Measurements from ENCODE around the gene SEPHS1.

SEPHS1 gene

DNA sequence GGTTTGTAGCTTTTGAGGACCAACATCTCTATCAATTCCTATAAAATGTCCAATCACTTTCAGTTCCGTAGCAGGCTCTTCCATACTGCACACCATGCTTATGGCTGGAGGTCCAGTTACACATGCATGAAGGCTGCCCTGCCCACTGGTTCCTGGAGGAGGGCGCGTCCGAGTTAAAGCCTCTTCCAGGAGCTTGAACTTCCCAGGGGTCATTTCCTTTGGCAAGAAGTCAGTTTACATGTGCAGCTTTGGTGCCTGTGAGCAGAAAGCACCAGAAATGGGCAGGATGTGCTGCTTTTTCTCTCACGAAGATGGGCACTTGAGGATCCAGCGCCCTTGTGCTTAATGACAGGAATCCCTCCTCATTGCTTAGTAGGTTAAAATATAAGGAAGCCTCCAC, 30.6 kb downstream of the SEPHS1 start:
- DNase-seq (ENCODE audit: low spot score) (no peak), ATAC-seq (ENCODE audit: low read depth) (no peak)
- Histone ChIP-seq H3K4me3 (ENCODE audit: severe bottlenecking) (no peak overlapping the region), H3K27me3 (ENCODE audit: insufficient read depth, poor library complexity, severe bottlenecking) (no peaks in the 10 kb centered on the region), H3K27ac (ENCODE audit: poor library complexity, severe bottlenecking) (no peak overlapping the region), H3K9me3 (ENCODE audit: severe bottlenecking) (no peaks in the 10 kb centered on the region), H3K36me3 (ENCODE audit: low read depth) (peaks cover 33% of the 10 kb centered on the region), H3K4me1 (ENCODE audit: insufficient read depth, poor library complexity, severe bottlenecking) (no peaks in the 10 kb centered on the region)
- TF ChIP-seq, protein P1, sequence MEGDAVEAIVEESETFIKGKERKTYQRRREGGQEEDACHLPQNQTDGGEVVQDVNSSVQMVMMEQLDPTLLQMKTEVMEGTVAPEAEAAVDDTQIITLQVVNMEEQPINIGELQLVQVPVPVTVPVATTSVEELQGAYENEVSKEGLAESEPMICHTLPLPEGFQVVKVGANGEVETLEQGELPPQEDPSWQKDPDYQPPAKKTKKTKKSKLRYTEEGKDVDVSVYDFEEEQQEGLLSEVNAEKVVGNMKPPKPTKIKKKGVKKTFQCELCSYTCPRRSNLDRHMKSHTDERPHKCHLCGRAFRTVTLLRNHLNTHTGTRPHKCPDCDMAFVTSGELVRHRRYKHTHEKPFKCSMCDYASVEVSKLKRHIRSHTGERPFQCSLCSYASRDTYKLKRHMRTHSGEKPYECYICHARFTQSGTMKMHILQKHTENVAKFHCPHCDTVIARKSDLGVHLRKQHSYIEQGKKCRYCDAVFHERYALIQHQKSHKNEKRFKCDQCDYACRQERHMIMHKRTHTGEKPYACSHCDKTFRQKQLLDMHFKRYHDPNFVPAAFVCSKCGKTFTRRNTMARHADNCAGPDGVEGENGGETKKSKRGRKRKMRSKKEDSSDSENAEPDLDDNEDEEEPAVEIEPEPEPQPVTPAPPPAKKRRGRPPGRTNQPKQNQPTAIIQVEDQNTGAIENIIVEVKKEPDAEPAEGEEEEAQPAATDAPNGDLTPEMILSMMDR (IDR thresholded peaks at IDR 0.05; ENCODE audit: poor library complexity, severe bottlenecking), result no peak

DNA sequence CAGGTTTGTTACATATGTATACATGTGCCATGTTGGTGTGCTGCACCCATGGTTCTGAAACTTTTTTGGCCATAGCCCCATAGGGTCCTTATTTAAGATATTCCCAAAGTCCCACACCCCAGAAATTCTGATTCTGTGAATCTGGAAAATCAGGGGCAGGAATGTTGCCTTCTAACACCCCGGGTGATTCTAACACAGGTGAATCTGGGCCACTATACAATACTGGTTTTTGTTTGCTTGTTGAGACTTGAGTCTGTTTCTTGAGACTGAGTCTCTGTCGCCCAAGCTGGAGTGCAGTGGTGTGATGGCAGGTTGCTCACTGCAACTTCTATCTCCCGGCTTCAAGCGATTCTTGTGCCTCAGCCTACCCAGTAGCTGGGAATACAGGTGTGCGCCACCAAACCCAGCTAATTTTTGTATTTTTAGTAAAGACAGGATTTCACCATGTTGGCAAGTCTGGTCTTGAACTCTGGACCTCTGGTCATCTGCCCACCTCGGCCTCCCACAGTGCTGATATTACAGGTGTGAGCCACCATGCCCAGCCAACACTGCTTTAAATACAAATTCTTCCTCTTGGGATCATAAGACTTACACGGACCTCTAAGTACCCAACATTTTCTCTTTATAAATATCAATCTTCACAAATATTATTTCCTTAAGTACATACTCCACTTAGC, 31.3 kb downstream of the SEPHS1 start:
- no peak; the same call in 2 of the 3 replicates for ATAC-seq (ENCODE audit: low read depth)

DNA sequence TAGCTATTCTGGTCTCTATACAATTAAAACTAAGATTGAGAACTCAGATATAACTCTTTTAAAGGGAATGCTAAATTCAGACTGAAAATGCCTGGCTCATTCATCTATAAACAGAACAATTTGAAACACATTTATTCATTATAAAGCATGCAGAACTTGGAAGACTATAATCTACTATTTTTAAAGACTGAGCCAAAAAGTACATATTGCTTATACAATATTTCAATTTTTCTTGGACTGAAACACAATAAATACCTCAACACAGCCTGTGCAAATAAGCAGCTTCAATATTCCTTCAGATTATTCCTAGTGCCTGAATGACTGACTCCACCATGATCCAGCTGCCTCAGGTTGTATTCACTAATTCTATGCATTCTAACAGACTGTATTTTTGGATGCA, 32.7 kb downstream of the SEPHS1 start:
- DNase-seq (ENCODE audit: low spot score) (no peak), ATAC-seq (ENCODE audit: low read depth) (no peak)
- H3K36me3 ChIP-seq (ENCODE audit: low read depth), result peaks cover 13% of the 10 kb centered on the region; the same call in 1 of the 2 replicates
- no peak overlapping the region for H3K4me3 ChIP-seq (ENCODE audit: severe bottlenecking)
- TF ChIP-seq, protein P1 (IDR thresholded peaks at IDR 0.05; ENCODE audit: poor library complexity, severe bottlenecking), result no peak
- H3K9me3 ChIP-seq (ENCODE audit: severe bottlenecking), result no peaks in the 10 kb centered on the region
- H3K27ac ChIP-seq (ENCODE audit: poor library complexity, severe bottlenecking), result no peak overlapping the region
- no peaks in the 10 kb centered on the region for H3K4me1 ChIP-seq (ENCODE audit: insufficient read depth, poor library complexity, severe bottlenecking)
- H3K27me3 ChIP-seq (ENCODE audit: insufficient read depth, poor library complexity, severe bottlenecking), result no peaks in the 10 kb centered on the region

More for the DNA sequence above, 31.3 kb downstream of the SEPHS1 start:
- Histone ChIP-seq H3K4me1 (ENCODE audit: insufficient read depth, poor library complexity, severe bottlenecking) (no peaks in the 10 kb centered on the region), H3K9me3 (ENCODE audit: severe bottlenecking) (no peaks in the 10 kb centered on the region), H3K4me3 (ENCODE audit: severe bottlenecking) (no peak overlapping the region), H3K36me3 (ENCODE audit: low read depth) (peaks cover 27% of the 10 kb centered on the region), H3K27me3 (ENCODE audit: insufficient read depth, poor library complexity, severe bottlenecking) (no peaks in the 10 kb centered on the region), H3K27ac (ENCODE audit: poor library complexity, severe bottlenecking) (no peak overlapping the region)
- TF ChIP-seq, protein P1 (IDR thresholded peaks at IDR 0.05; ENCODE audit: poor library complexity, severe bottlenecking), result no peak
- DNase-seq (ENCODE audit: low spot score), result no peak

DNA sequence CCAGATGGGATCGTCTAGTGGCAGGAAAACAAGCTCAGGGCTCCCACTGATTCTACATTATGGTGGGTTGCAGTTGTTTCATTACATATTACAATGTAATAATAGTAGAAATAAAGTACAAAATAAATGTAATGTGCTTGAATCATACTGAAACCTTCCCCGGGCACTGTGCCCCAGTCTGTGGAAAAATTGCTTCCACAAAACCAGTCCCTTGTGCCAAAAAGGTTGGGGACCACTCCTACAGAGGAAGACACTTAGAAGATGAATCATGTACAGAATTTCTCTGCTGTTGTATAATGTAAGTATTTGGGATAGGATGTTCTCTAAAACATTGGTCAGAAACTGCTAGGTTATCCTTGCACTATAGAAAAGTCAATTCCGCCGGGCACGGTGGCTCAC, 36.9 kb downstream of the SEPHS1 start:
- ATAC-seq (ENCODE audit: low read depth) (no peak), DNase-seq (ENCODE audit: low spot score) (no peak)
- Histone ChIP-seq H3K4me1 (ENCODE audit: insufficient read depth, poor library complexity, severe bottlenecking) (no peaks in the 10 kb centered on the region), H3K27me3 (ENCODE audit: insufficient read depth, poor library complexity, severe bottlenecking) (no peaks in the 10 kb centered on the region), H3K4me3 (ENCODE audit: severe bottlenecking) (no peak overlapping the region), H3K27ac (ENCODE audit: poor library complexity, severe bottlenecking) (no peak overlapping the region), H3K9me3 (ENCODE audit: severe bottlenecking) (no peaks in the 10 kb centered on the region), H3K36me3 (ENCODE audit: low read depth) (no peaks in the 10 kb centered on the region)
- TF ChIP-seq, protein P1 (IDR thresholded peaks at IDR 0.05; ENCODE audit: poor library complexity, severe bottlenecking), result no peak

DNA sequence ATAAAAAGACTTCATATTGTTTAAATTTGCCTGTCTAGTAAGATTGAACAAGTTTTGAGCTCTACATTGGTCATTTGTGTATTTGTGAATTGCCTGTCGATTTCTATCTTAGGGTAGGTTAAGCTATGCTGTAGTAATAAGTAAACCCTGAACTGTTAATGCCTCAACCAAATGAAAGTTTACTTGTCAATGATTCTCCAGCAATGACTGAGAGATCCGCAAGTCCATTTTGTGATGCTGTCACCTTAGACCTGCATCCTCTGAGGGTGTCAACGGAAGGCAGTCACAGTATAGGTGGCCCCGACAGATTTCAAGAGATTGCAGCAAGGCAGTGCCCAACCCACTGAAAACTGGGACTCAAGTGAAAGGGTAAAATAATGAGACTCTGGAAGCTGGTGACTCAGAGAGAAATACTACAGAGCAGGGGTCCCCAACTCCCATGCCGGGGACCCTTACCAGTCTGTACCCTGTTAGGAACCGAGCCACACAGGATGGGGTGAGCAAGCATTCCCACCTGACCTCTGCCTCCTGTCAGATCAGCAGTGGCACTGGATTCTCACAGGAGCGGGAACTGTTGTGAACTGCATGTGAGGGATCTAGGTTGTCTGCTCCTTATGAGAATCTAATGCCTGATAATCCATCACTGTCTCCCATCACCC, 37.4 kb downstream of the SEPHS1 start:
- Histone ChIP-seq H3K27me3 (ENCODE audit: insufficient read depth, poor library complexity, severe bottlenecking) (no peaks in the 10 kb centered on the region), H3K36me3 (ENCODE audit: low read depth) (no peaks in the 10 kb centered on the region), H3K4me3 (ENCODE audit: severe bottlenecking) (no peak overlapping the region), H3K9me3 (ENCODE audit: severe bottlenecking) (no peaks in the 10 kb centered on the region), H3K27ac (ENCODE audit: poor library complexity, severe bottlenecking) (no peak overlapping the region), H3K4me1 (ENCODE audit: insufficient read depth, poor library complexity, severe bottlenecking) (no peaks in the 10 kb centered on the region)
- DNase-seq (ENCODE audit: low spot score) (no peak), ATAC-seq (ENCODE audit: low read depth) (no peak)
- TF ChIP-seq, protein P1 (IDR thresholded peaks at IDR 0.05; ENCODE audit: poor library complexity, severe bottlenecking), result no peak

Data from RWPE2 (cell line).